Epithelial cell of esophagus (primary cell): ENCODE results near the gene GRIN2A.

Source experiments
- DNase-seq: peaks from one replicate; pipeline ENCODE4 v3.0.0; 2010; ENCODE audit warnings: low read depth
- H3K4me3 ChIP-seq: 2 replicates; pipeline ENCODE4 v1.5.1; 2011; ENCODE audit warnings: mild to moderate bottlenecking, low read length, control low read depth
- TF ChIP-seq, protein P1 (sequence below): IDR thresholded peaks from 2 replicates; pipeline ENCODE4 v1.5.1; 2011; ENCODE audit warnings: low read depth, mild to moderate bottlenecking, low read length, control low read depth, inconsistent platforms; ENCODE audit not compliant: insufficient read depth; ENCODE audit errors: missing control alignments

The GRIN2A gene

DNA sequence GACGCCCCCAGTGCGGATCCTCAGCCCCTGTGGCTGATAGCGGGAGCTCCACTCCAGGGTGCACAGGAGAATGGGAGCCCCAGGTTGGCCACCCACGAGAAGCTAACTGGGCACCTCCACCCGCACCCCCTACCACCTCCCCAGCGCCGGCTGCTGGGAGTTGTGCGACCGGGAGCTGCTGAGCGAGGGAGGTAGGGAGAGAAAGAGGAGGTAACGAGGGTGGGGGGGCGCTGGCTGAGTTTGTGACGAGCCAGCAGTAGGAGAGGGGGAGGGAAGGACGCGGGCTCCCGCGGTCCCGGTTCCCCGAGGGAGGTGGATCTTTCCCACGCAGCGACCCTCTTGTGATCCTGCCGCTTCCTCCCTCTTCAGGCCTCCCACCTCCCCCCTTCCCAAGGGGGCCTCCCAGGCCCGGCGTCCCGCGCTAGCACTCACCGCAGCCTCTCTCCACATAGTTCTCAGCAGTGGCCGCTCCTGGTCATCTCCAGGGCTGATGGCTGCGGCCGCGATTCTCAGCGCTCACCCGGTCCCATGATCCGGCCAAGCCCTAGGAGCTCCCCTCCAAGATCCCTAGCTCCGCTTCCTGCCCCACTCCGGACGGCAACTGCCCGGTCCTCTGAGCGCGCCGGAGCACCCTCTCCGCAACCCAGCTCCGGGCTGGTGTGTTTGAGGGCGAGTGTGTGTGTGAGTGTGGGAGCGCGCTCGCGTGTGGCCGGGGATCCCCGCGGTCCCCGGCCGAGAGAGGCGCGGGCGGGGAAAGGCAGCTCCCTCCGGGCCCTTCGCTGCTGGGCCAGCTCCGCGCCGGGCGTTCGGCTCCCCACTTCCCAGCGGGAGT is at the start of gene GRIN2A:
GRIN2A (minus strand) TSS at position 207 of the 832 bp plus-strand sequence. CDS start 2,017 bp downstream, outside the sequence.
- TF ChIP-seq, protein P1, sequence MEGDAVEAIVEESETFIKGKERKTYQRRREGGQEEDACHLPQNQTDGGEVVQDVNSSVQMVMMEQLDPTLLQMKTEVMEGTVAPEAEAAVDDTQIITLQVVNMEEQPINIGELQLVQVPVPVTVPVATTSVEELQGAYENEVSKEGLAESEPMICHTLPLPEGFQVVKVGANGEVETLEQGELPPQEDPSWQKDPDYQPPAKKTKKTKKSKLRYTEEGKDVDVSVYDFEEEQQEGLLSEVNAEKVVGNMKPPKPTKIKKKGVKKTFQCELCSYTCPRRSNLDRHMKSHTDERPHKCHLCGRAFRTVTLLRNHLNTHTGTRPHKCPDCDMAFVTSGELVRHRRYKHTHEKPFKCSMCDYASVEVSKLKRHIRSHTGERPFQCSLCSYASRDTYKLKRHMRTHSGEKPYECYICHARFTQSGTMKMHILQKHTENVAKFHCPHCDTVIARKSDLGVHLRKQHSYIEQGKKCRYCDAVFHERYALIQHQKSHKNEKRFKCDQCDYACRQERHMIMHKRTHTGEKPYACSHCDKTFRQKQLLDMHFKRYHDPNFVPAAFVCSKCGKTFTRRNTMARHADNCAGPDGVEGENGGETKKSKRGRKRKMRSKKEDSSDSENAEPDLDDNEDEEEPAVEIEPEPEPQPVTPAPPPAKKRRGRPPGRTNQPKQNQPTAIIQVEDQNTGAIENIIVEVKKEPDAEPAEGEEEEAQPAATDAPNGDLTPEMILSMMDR, result no peak
- DNase-seq, result no peak
- no peak within 1 kb of the TSS for H3K4me3 ChIP-seq

DNA sequence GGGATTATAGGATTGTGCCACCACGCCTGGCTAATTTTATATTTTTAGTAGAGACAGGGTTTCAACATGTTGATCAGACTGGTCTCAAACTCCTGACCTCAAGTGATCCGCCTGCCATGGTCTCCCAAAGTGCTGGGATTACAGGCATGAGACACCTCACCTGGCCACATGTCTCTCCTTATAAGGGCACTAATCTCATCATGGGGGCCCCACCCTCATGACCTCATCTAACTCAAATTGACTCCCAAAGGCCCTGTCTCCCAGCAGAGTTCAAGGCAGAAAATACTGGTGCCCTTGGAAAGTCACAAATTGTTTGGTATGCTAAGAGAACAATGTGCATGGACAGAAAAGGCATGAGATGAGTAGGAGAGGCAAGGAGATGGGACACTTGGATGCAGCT is 49.3 kb upstream of the GRIN2A start:
- TF ChIP-seq, protein P1, result no peak
- no peak overlapping the region for H3K4me3 ChIP-seq
- no peak for DNase-seq

DNA sequence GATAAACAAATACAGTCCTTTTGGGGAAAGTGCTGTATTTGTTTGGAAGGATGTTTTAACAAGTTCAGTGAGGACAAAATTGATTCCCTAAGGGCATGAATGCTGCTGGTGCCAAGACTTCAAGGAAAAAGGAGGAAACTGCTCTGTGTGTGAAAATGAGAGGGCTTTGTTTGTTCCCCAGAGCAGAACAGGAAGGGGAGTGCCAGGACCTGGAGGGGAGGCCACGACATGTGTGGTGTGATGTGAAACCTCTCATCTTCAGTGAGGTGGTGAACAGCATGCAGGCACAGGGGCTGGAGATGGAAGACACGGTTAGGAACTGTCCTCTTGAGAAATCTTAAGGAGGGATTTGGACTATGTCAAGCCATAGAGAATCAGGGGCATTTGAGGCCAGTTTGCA is 46.6 kb upstream of the GRIN2A start:
- TF ChIP-seq, protein P1, result no peak
- no peak for DNase-seq
- no peak overlapping the region for H3K4me3 ChIP-seq

DNA sequence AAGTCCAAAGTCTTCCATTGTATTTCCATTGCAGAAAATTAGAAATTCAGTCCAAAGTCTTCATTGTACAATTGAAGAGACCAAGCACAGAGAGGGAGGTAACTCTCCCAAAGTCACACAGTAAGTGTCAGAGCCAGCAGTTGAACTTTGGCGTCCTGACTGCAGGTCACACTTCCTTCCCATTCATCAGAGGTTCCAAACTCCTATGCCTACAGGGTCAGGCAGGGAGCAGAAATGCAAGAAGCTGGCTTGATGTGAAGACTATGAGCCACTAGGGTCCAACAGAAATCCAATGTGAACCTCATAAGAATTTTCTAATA is 44.7 kb upstream of the GRIN2A start:
- TF ChIP-seq, protein P1, result no peak
- no peak overlapping the region for H3K4me3 ChIP-seq
- no peak for DNase-seq

DNA sequence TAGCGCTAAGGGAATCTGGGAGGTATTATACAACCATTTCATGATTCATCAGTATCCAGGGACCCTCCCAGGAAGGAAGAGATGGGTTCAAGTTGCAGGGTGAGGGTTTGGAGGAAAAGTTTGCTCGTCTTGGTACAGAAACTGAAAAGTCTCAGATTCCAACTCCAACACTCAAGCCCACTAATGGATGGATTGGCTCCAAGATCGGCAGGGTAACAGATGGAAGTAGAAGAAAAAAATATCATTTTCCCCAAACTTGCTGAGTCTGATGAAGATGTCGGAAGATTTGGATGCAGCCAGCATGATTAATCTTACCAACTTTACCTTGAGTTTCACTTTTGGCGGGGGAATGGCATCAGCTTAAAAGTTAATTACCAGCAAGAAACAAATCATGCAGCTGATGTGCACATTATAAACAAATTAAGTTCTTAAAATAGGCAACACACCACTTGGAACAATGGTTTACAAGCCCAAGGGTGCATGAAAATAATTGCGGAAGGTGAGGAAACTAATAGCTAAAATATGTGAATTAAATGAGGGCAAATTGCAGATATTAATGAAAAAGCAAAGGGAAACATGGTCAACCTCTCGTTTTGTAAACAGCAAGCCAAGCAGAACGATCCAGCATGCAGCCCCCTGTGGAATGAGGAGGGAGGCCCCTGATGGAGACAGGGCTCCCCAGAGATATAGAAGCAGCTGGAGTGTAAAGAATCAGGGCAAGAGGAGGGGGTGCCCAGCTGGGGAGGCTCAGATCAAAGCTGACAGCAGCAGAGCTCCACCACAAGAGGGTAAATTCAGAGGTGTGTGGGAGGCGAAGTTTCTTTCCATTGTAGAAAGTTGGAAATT is 44.1 kb upstream of the GRIN2A start:
- no peak overlapping the region for H3K4me3 ChIP-seq
- DNase-seq, result no peak
- TF ChIP-seq, protein P1, result no peak

DNA sequence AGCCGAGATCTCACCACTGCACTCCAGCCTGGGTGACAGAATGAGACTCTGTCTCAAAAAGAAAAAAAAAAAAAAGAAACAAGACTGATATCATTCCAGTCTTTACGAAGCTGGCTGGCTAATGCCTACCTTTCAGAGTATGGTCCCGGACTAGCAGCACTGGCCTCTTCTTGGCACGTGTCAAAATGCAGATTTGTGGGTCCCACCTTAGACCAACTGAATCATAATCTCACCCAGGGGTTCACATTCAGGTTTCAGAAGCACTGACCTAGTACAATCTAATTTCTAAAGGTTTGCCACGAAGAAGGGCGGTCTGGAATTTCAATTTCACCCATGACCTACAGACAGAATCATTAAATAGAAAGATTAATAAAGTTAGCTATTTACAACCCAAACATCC is 43.4 kb upstream of the GRIN2A start:
- TF ChIP-seq, protein P1, result no peak
- H3K4me3 ChIP-seq, result no peak overlapping the region
- DNase-seq, result no peak
